Stimulated activated naive CD4-positive, alpha-beta T cell (primary cell): ENCODE results near the gene TYW1.
A peak's percentile ranks its signal among the peaks of the same experiment; 100 is the strongest.
"Not testable (repeated sequence)": the region's sequence is repeated elsewhere in the genome, so short reads cannot be mapped to it uniquely, and the experiment has no call there.

ENCODE experiments used
- DNase-seq, 6 experiments: peaks; one replicate each; lab custom pipeline; 2025; lab: John Stamatoyannopoulos, UW

The TYW1 gene

GRCh38 chr7:66996444-66997191 lies at the start of gene TYW1:
Gene TYW1, plus strand, starts transcription at chr7:66996833. Its CDS starts 146 bp downstream, at chr7:66996979.
- peak; percentile 93 to 98 (median 98) for DNase-seq

GRCh38 chr7:66948480-66949109 lies 48.0 kb upstream of the TYW1 start:
- no peak for DNase-seq

GRCh38 chr7:66950311-66950710 lies 46.3 kb upstream of the TYW1 start:
- no peak for DNase-seq

DNA sequence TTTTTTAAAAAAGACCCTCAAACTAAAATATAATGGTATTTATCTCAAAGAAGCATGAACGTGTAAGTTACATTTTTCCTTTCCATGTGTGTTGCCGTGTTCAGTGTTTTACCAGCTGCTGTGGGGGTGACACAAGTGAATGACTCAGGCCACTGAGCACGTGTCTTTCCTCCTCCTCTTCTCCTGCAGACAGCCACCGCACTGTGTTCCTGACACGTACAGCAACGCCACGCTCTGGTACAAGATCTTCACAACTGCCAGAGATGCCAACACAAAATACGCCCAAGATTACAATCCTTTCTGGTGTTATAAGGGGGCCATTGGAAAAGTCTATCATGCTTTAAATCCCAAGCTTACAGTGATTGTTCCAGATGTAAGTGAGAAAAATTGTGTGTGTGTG lies 45.9 kb upstream of the TYW1 start:
- no peak for DNase-seq

DNA sequence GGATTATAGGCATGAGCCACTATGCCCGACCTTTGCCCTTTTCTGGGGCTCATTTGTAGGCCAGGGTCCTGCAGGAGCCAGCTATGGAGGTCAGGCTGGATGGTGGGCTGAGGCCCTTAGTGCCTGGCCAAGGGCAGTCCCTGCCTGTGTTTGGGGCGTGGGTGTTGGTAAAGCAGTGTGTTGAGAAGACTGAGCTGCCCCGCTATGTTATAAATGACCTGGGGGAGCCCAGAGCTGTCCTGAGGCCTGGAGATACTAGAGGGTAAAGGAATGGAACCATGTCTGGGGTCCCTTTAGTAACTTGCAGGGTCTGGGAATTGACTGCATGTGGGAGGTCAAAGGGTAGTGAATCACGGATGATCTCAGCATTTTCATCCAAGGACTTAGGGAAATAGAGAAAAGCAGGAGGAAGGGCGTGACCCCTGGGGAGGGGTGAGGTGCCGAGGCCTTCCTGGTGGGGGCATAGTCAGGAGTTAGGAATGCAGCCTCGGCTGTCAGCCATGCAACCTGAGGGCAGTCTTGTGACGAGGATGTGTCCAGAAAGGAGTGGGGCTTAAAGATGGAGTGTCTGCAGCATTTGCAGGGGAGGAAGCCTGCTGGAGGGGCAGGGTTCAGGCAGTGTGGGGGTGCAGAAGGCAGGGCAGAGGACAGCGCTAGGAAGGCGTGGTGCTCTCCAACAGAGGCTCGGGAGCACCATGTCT lies 44.1 kb upstream of the TYW1 start:
- DNase-seq: no peak

DNA sequence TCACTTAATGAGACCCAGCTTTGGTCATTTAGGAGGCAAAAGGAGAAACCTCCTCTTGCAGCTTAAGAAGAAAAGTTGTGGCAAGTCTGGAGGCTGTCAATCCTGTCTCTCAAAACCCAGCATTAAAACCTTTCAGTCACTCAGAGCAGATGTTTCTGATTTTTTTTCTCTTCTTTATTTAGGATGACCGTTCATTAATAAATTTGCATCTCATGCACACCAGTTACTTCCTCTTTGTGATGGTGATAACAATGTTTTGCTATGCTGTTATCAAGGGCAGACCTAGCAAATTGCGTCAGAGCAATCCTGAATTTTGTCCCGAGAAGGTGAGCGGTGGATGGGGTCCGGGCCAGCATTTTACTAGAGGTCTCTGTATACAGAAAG lies 43.6 kb upstream of the TYW1 start:
- DNase-seq: no peak

DNA sequence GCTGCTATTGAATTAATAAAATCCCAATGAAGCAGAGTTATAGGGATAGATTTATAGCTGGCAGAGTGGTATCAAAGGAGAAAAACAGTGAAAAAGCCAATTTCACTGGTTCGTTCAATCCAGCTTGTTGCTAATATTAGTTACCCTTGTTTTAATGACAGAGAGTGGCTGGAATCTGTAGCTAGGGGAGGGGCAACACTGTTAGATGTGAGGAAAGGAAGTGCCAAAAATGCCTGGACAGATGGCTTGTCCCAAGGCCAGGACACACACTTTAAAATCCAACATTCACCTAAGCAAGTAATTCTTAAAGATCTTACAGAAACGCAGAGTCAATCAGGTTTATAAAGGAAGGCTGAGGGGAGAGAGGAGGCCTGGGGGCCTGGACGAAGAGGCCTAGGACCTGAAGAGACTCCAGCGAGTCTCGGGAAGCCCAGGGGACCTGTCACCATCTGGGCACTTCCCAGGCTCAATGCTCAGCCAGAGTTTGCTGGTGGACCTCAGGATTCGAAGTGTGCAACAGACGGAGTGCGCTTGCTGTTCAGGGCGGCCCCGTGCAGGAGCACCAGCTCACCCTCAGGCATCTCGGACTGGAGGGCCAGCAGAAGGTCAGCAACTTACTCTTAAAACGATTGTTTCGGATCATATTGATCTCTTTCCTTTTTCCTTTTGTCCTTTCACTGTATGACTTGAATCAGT lies 38.9 kb upstream of the TYW1 start:
- DNase-seq: no peak

DNA sequence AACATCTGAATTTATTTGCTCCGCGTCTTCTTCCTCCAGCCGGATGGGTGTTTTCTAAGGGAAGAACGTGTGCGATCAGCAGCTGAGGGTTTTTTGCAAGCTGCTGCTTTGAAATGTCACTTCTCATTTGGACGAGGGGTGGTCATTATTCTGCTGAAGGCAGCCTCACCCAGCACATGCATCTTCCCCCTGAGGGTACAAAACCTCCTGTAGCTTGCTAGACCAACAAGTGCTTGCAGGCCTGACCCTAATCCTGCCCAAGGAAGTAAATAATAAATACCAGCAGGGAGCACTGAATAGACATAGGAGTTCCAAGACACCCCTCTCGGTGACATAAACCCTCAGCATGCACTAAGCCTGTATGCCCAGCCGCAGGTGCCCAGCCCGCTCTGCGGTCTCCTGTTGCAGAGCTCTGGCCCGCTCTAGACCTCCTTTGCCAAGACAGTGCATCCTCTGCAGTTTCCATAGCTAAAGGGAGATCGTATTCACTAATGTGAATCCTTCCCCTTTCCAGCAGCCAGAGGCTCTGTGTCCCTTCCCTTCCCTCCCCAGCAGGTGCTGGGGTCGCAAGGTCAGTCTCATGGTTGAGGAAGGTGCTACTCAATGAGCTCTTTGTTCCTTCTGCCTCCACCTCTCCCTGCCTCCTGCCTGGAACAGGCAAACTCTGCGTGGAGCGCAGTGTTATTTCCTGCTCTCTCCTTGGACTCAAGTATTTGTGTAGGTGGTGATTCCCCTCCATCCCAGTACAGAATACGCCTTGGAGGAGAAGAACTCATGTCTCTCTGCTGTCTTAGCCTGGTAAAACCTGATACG lies 37.9 kb upstream of the TYW1 start:
- DNase-seq: no peak

DNA sequence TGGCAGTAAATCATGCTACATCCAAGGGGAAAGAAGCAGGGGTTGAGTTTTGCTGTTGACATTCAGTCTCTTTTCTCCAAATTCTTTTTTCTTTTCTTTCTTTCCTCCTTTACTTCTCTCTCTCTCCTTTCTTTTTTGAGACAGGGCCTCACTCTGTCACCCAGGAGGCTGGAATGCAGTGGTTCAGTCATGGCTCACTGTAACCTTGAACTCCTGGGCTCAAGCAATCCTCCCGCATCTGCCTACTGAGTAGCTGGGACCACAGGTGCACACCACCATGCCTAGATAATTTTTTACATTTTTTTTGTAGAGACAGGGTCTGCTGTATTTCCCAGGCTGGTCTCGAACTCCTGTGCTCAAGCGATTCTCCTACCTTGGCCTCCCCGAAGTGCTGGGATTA lies 36.4 kb upstream of the TYW1 start:
- no peak for DNase-seq

DNA sequence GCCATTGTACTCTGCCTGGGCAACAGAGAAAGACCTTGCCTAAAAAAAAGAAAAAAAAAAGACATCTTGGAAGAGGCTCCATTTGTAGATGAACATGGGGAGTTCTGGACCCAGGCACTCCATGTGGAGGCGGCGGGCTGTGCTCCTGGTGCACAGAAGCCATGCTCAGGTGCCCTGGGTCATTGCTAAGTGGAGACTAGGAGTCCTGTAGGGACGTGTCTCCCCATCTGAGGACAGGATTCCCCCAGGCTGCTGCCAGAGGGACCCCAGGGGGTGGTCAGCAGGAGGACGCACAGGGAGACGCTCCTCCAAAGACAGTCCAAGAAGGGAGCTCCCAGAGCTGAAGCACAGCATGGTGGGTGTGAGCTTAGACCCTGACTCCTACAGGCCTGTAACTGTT lies 35.5 kb upstream of the TYW1 start:
- no peak for DNase-seq

- no peak for DNase-seq
Measured at GRCh38 chr7:66964411-66964810, 32.2 kb upstream of the TYW1 start.

DNA sequence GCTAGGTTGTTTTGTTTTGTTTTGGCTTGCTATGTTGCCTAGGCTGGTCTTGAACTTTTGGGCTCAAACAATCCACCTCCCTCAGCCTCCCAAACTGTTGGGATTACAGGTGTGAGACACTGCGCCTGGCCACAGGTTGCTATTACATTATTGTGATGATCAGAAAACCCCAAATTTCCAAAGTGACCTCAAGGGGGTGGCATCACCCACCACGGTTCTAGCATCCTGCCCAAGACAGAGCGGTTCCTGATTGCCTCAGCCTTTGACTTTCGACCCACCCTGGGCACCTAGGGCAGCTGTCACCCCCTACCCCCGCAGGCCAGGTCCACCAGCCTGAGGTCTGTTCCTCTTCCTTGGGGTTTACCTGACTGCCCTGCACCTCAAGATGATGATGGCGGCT lies 29.6 kb upstream of the TYW1 start:
- DNase-seq: no peak

DNA sequence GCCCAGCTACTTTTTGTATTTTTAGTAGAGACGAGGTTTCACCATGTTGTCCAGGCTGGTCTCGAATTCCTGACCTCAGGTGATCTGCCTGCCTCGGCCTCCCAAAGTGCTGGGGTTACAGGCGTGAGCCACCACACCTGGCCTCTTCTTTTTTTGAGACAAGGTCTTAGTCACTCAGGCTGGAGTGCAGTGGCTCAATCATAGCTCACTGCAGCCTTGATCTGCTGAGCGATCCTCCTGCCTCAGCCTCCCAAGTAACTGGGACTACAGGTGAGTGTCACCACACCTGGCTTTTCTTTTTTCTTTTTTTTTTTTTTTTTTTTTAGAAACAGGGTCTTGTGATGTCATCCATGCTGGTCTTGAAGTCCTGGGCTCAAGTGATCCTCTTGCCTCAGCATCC lies 27.6 kb upstream of the TYW1 start:
- not testable (repeated sequence) for DNase-seq

DNA sequence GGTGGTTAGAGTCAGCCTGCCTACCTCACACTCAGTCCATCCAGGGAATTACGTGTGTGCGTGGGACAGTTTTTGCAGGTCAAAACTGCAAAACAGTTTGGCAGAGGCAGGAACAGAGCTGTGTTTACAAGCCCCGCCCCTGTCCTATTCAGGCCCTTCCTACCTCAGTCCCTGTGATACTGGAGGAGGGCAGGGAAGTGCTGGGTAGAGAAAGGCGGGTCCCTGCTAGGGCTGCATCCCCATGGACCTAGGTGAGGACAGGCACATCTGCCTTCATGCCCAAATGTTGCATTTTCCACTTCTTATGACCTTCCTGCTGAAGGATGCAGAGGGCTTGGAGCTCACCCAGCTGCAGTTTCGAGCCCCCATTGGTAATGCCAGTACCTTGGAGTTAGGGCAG lies 26.3 kb upstream of the TYW1 start:
- DNase-seq: no peak

DNA sequence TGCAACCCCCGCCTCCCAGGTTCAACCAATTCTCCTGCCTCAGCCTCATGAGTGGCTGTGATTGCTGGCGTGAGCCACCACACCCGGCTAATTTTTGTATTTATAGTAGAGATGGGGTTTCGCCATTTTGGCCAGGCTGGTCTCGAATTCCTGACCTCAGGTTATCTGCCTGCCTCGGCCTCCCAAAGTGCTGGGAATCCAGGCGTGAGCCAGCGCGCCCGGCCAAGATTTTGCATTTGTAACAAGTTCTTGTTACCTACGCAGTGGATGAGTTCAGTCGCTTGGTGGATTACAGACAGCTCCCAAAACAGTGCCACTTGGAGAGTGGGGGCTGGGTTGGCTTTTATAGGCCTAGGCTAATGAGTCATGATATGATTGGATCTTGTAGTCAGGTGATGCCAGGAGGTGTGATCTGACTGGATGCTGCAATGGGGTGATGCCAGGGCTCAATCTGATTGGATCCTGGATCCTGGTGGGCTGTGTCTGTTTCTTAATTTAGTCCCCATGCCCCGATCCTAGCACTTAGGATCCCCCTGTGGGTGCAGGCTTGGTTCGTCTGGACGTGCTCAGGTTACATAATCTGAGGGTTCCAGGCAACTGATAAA lies 21.5 kb upstream of the TYW1 start:
- DNase-seq: no peak

- not testable (repeated sequence) for DNase-seq
Measured at GRCh38 chr7:66978312-66978711, 18.3 kb upstream of the TYW1 start.

GRCh38 chr7:66979013-66979412 lies 17.6 kb upstream of the TYW1 start:
- not testable (repeated sequence) for DNase-seq

DNA sequence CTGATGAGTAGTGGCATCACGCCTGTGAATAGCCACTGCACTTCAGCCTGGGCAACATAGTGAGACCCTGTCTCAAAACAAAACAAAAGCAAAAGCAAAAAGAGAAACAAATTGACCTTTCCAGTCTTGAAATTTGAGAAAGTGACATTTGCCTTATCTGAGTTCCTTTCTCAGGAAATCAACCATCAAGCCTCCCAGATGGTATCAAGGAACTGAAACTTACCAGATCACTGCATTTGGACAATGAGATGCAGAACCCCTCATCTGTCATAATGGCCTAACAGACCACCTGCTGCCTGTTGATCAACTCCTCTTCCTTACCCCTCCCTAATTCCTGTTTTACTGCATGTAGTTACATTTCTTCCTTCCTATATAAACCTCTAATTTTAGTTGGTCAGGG lies 16.3 kb upstream of the TYW1 start:
- DNase-seq: not testable (repeated sequence)

GRCh38 chr7:66989552-66989951 lies 7.1 kb upstream of the TYW1 start:
- DNase-seq: not testable (repeated sequence)

DNA sequence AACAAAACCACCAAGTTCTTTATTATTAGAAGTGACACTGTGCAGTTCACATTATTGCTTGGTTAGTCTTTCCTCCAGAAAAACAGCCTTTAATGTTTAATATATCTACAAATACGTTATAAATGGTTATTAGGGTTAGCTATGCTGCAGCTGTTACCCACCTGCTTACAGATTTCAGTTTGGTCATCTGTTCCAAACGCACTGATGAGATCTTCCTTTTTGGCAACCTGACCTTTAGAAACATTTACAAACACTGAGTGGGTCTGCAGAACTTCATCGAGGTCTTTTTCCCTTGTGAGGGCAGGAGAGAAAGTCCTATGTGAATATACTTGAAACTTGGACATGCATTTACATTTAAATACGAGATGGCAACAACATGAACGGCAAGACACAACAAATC lies 2.6 kb upstream of the TYW1 start:
- peak in 1 of 6 experiments; percentile 29 for DNase-seq

GRCh38 chr7:66994691-66995049 lies 2.0 kb upstream of the TYW1 start:
- peak in 5 of 6 experiments; percentile 32 to 82 (median 59) for DNase-seq
